Thymus (tissue), 14 donors: ENCODE results near the gene C7. TPM values are rescaled to one million over a fixed set of nuclear protein-coding genes. Genes with fewer than 3 reads are reported as not detected.
"Not testable (repeated sequence)": the region's sequence is repeated elsewhere in the genome, so short reads cannot be mapped to it uniquely, and the experiment has no call there.

Experiments used
- DNase-seq, 9 donors: peaks; one replicate each; pipeline ENCODE4 v3.0.0-alpha.2; 2013; ENCODE audit warnings: low spot score in 9 of 9, low read depth in 6 of 9, missing footprints in 1 of 9
- H3K27ac ChIP-seq, 2 donors: one replicate each; pipeline ENCODE4 v1.5.1; 2013; ENCODE audit warnings: control low read depth in 1 of 2, low read depth in 1 of 2, low read length in 1 of 2, mild to moderate bottlenecking in 1 of 2, moderate library complexity in 1 of 2
- H3K27me3 ChIP-seq, 2 donors: one replicate each; pipeline ENCODE4 v1.5.1; 2013; ENCODE audit warnings: low read length in 1 of 2; ENCODE audit not compliant: control insufficient read depth in 2 of 2, insufficient read depth in 1 of 2
- H3K36me3 ChIP-seq, 2 donors: one replicate each; pipeline ENCODE4 v1.5.1; 2013; ENCODE audit warnings: low read length in 1 of 2, mild to moderate bottlenecking in 1 of 2, moderate library complexity in 1 of 2; ENCODE audit not compliant: control insufficient read depth in 2 of 2, insufficient read depth in 2 of 2
- H3K4me1 ChIP-seq, 2 donors: one replicate each; pipeline ENCODE4 v1.5.1; 2013; ENCODE audit warnings: low read length in 2 of 2; ENCODE audit not compliant: control insufficient read depth in 2 of 2, insufficient read depth in 2 of 2
- H3K4me3 ChIP-seq, 2 donors: one replicate each; pipeline ENCODE4 v1.5.1; 2013; ENCODE audit warnings: low read length in 2 of 2, control low read depth in 1 of 2, mild to moderate bottlenecking in 1 of 2
- H3K9me3 ChIP-seq, 2 donors: one replicate each; pipeline ENCODE4 v1.5.1; 2013; ENCODE audit warnings: low read length in 1 of 2, mild to moderate bottlenecking in 1 of 2; ENCODE audit not compliant: control insufficient read depth in 2 of 2, insufficient read depth in 1 of 2
- WGBS: extraction: QIAGEN DNeasy Blood & Tissue Kit; methylation state at CpG from one replicate; pipeline ENCODE4 v1.1.7; 2013; 5-methylcytosine and 5-hydroxymethylcytosine counted together
- long read RNA-seq, 10 donors: transcript quantifications; one replicate each; lab custom pipeline, GENCODE V29; 2026
- polyA plus RNA-seq: library from polyadenylated mRNA; stranded (reverse); fragments of 200-250 nt; gene quantifications from one replicate; pipeline ENCODE4 v1.2.3, GENCODE V29; 2013
- total RNA-seq: library from RNA; stranded (reverse); fragments of 120-200 nt; gene quantifications from one replicate; pipeline ENCODE4 v1.2.4, GENCODE V29; 2013
- donor health status: healthy.

Gene C7
- 17.2 TPM for total RNA-seq
- polyA plus RNA-seq = 31.0 TPM
- long read RNA-seq, donor 1, full-length matches to known transcripts = 3 of 3 reads
- long read RNA-seq, donor 1, partial matches to known transcripts = 0 of 3 reads
- long read RNA-seq, donor 1, other reads (novel, unspliced or antisense) = 0 of 3 reads
- long read RNA-seq, donor 2 = 0 reads
- long read RNA-seq, donor 3, full-length matches to known transcripts = 9 of 21 reads
- long read RNA-seq, donor 3, partial matches to known transcripts = 12 of 21 reads
- long read RNA-seq, donor 3, other reads (novel, unspliced or antisense) = 0 of 21 reads
- long read RNA-seq, donor 4, full-length matches to known transcripts = 3 of 14 reads
- long read RNA-seq, donor 4, partial matches to known transcripts = 11 of 14 reads
- long read RNA-seq, donor 4, other reads (novel, unspliced or antisense) = 0 of 14 reads
- long read RNA-seq, donor 5, full-length matches to known transcripts = 14 of 14 reads
- long read RNA-seq, donor 5, partial matches to known transcripts = 0 of 14 reads
- long read RNA-seq, donor 5, other reads (novel, unspliced or antisense) = 0 of 14 reads
- long read RNA-seq, donor 6, full-length matches to known transcripts = 11 of 18 reads
- long read RNA-seq, donor 6, partial matches to known transcripts = 7 of 18 reads
- long read RNA-seq, donor 6, other reads (novel, unspliced or antisense) = 0 of 18 reads
- long read RNA-seq, donor 7, full-length matches to known transcripts = 3 of 3 reads
- long read RNA-seq, donor 7, partial matches to known transcripts = 0 of 3 reads
- long read RNA-seq, donor 7, other reads (novel, unspliced or antisense) = 0 of 3 reads
- long read RNA-seq, donor 8, full-length matches to known transcripts = 4 of 4 reads
- long read RNA-seq, donor 8, partial matches to known transcripts = 0 of 4 reads
- long read RNA-seq, donor 8, other reads (novel, unspliced or antisense) = 0 of 4 reads
- long read RNA-seq, donor 9, full-length matches to known transcripts = 4 of 4 reads
- long read RNA-seq, donor 9, partial matches to known transcripts = 0 of 4 reads
- long read RNA-seq, donor 9, other reads (novel, unspliced or antisense) = 0 of 4 reads
- long read RNA-seq, donor 10, full-length matches to known transcripts = 6 of 6 reads
- long read RNA-seq, donor 10, partial matches to known transcripts = 0 of 6 reads
- long read RNA-seq, donor 10, other reads (novel, unspliced or antisense) = 0 of 6 reads

DNA sequence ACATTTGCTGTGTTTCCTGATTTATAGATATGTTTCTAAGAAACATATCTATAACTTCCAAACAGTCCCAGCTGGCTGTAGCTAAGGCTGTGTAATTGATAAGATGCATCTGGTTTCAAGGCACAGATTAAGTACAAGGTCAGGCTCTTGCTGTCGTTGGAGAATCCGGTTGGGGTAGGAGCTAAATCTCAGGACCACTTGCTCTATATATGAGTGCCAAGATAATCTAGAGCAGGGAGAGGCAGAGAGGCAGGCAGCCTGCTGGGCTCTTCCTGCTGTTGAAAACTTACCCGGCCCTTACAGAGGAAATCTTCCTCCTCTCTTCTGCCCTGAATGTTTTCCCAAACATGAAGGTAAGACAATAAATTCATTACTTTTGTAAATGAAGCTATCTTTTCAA, at the start of gene C7:
TSS of gene C7 (plus strand) at position 234 of the 400 bp plus-strand sequence. CDS start at position 348, 114 bp downstream.
- Histone ChIP-seq H3K27ac (no peak within 1 kb of the TSS), H3K4me3 (no peak within 1 kb of the TSS), H3K4me1 (no peaks in the 10 kb centered on the region), H3K9me3 (no peaks in the 10 kb centered on the region), H3K27me3 (no peaks in the 10 kb centered on the region), H3K36me3 (no peaks in the 10 kb centered on the region)
- 35% methylated on average over 3 of the region's 3 CpGs for WGBS
- no peak for DNase-seq

DNA sequence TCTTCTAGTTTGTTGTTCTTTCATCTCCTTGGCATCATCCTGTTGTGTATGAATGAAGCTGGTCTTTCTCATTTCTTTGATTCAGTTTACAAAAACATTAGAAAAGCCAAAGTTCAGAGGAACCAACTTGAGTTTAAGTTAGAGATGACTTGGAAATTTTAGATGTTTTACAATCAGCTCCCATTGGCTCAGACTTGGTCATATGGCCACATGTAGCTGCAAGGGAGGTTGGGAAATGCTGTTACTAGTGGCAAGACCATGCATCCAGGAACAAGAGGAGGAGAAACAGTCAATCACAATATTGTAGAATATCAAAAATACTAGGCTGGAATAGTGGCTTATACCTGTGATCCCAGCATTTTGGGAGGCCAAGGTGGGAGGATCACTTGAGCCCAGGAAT, 48.6 kb upstream of the C7 start:
- H3K36me3 ChIP-seq = no peaks in the 10 kb centered on the region
- DNase-seq = no peak

DNA sequence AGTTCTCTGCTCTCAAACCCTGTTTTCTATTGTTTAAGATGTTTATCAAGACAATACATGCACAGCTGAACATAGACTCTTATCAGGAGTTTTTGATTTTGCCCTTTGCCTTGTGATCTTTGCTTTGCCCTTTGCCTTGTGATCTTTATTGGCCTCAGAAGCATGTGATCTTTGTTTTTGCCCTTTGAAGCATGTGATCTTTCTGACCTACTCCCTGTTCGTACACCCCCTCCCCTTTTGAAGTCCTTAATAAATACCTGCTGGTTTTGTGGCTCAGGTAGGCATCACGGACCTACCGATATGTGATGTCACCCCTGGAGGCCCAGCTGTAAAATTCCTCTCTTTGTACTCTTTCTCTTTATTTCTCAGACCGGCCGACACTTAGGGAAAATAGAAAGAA, 44.3 kb upstream of the C7 start:
- not testable (repeated sequence) for H3K36me3 ChIP-seq, H3K4me1 ChIP-seq, H3K27me3 ChIP-seq, H3K4me3 ChIP-seq, DNase-seq, H3K27ac ChIP-seq, H3K9me3 ChIP-seq
- WGBS = 96% methylated on average over 5 of the region's 5 CpGs

More for the DNA sequence above, 48.6 kb upstream of the C7 start:
- Histone ChIP-seq H3K9me3 (no peaks in the 10 kb centered on the region), H3K4me1 (no peaks in the 10 kb centered on the region), H3K27ac (no peak overlapping the region), H3K27me3 (no peaks in the 10 kb centered on the region), H3K4me3 (no peak overlapping the region)

DNA sequence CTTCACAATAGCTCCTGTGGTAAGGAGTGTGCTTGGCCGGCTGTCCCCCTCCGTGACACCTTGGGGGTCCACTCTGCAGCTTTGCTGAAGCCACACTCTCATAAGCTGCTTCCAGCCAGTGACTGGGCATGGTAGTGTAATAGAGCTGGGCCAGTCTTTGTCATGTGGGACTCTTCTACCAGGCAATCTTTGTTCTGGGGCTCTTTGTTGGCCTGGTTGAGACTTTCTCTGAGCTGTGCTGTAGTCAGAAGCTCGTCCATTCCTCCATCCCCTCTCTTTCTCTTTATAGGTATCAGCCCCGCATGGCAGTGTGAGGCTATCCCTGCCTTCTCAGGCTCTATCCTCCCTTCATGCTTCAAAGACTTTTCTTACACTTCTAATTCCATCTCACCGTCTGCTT, 42.5 kb upstream of the C7 start:
- Histone ChIP-seq H3K27ac (no peak overlapping the region), H3K9me3 (no peaks in the 10 kb centered on the region), H3K36me3 (no peaks in the 10 kb centered on the region), H3K27me3 (no peaks in the 10 kb centered on the region), H3K4me1 (no peaks in the 10 kb centered on the region), H3K4me3 (no peak overlapping the region)
- 91% methylated on average over 5 of the region's 5 CpGs for WGBS
- DNase-seq = no peak

DNA sequence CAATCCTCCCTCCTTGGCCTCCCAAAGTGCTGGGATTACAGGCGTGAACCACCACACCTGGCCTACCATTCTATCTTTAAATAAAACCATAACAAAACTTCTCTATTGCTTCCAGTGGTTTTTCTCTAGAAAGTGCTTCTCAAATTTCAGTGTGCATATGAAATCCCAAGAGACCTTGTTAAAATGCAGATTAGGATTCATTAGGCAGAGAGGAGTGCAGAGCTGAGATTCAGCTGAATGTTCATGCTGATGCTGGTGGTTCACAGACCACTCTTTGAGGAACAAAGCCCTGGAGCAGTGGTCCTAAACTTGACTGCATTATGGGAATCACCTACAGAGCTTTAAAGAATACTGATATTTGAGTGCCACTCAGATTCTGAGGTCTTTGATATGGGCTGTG, 39.9 kb upstream of the C7 start:
- no peaks in the 10 kb centered on the region for H3K27me3 ChIP-seq
- no peak for DNase-seq
- no peak overlapping the region for H3K27ac ChIP-seq
- no peak overlapping the region for H3K4me3 ChIP-seq
- H3K36me3 ChIP-seq = no peaks in the 10 kb centered on the region
- H3K4me1 ChIP-seq = no peaks in the 10 kb centered on the region
- WGBS = 90% methylated on average over 1 of the region's 1 CpG
- no peaks in the 10 kb centered on the region for H3K9me3 ChIP-seq

DNA sequence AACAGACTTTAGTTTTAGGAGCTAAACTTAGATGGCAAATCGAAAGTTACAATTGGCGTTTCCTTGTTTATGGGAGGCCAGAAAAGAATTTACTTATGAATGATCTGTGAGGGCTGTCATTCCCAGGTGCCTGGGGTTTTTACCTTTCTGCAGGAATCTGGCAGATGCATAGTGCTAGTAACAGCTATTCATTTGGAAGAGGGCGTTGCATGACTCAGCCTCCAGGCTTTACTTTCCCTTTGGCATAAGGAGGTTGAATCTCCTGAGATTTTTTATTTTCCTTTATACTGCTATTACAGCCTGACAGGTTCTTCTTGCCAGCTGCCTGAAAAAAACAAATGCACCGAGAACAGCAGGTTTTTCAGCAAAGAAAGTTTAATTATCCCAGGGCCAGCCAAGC, 38.1 kb upstream of the C7 start:
- no peak overlapping the region for H3K27ac ChIP-seq
- H3K4me3 ChIP-seq = no peak overlapping the region
- no peaks in the 10 kb centered on the region for H3K27me3 ChIP-seq
- no peaks in the 10 kb centered on the region for H3K4me1 ChIP-seq
- WGBS = 91% methylated on average over 4 of the region's 4 CpGs
- no peaks in the 10 kb centered on the region for H3K9me3 ChIP-seq
- DNase-seq = no peak
- H3K36me3 ChIP-seq = no peaks in the 10 kb centered on the region

DNA sequence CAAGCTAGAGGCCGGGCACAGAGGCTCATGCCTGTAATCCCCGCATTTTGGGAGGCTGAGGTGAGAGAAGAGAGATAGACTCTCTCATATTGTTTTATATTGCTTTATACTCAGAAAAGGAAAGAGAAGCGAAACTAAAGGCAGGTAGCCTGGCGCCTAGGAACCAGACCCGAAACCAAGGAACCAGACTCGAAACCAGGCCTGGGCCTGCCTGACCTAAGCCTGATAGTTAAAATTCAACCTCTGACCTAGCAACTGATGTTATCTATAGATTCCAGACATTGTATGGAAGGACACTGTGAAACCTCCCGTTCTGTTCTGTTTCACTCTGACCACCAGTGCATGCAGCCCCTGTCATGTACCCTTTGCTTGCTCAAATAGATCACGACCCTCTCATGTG, 37.0 kb upstream of the C7 start:
- not testable (repeated sequence) for H3K9me3 ChIP-seq, H3K27me3 ChIP-seq, H3K4me1 ChIP-seq, DNase-seq, H3K27ac ChIP-seq, H3K36me3 ChIP-seq, H3K4me3 ChIP-seq
- 96% methylated on average over 8 of the region's 8 CpGs for WGBS

DNA sequence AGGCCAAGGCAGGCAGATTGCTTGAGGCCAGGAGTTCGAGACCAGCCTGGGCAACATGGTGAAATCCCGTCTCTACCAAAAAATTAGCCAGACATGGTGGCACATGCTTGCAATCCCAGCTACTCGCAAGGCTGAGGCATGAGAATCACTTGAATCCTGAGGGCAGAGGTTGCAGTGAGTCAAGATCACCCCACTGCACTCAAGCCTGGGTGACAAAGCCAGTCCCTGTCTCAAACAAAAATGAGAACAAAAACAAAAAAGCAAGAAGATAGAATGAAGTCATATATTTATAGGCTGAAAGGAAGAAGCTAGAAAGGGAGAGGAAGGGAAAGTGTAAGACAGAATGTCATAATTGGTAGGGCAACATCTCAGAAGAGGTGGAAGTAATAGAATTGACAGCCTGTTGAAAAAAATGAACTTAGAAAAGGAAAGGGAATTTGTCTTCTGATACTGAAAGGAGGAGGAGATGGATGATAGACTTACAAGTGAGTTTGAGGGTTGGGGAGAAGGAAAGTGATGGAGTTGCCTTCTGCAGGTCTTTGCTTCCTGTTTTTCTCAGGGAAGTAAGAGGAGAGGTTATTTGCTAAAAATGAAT, 35.9 kb upstream of the C7 start:
- no peak overlapping the region for H3K27ac ChIP-seq
- no peaks in the 10 kb centered on the region for H3K4me1 ChIP-seq
- 98% methylated on average over 3 of the region's 3 CpGs for WGBS
- H3K9me3 ChIP-seq = no peaks in the 10 kb centered on the region
- no peak overlapping the region for H3K4me3 ChIP-seq
- H3K27me3 ChIP-seq = no peaks in the 10 kb centered on the region
- no peak for DNase-seq
- H3K36me3 ChIP-seq = no peaks in the 10 kb centered on the region
